NCI-H1417 treated with DMSO at 0.1 percent for 48 hours (cell line): ENCODE data around the gene XPO4.
"Not testable (repeated sequence)": the region's sequence is repeated elsewhere in the genome, so short reads cannot be mapped to it uniquely, and the experiment has no call there.

Experiments
- DNase-seq: peaks from one replicate; lab custom pipeline; 2025; lab: John Stamatoyannopoulos, UW

The XPO4 gene

GRCh38 chr13:20902438-20903163 lies at the start of gene XPO4:
Gene XPO4, minus strand, starts transcription at chr13:20902746. Its CDS starts 8 bp downstream, at chr13:20902738.
- DNase-seq, result no peak

- DNase-seq, result not testable (repeated sequence)
Observed at GRCh38 chr13:20948001-20948400, 45.5 kb upstream of the XPO4 start.

GRCh38 chr13:20945952-20946383 lies 43.4 kb upstream of the XPO4 start:
- DNase-seq, result no peak

GRCh38 chr13:20942938-20943559 lies 40.5 kb upstream of the XPO4 start:
- no peak for DNase-seq

- not testable (repeated sequence) for DNase-seq
Observed at GRCh38 chr13:20940511-20940910, 38.0 kb upstream of the XPO4 start.

GRCh38 chr13:20940083-20940482 lies 37.5 kb upstream of the XPO4 start:
- DNase-seq, result no peak

GRCh38 chr13:20939662-20940061 lies 37.1 kb upstream of the XPO4 start:
- DNase-seq, result no peak

GRCh38 chr13:20938302-20938701 lies 35.8 kb upstream of the XPO4 start:
- DNase-seq, result no peak

- DNase-seq, result no peak
Observed at GRCh38 chr13:20927596-20928257, 25.2 kb upstream of the XPO4 start.

GRCh38 chr13:20925395-20925790 lies 22.8 kb upstream of the XPO4 start:
- not testable (repeated sequence) for DNase-seq

GRCh38 chr13:20924758-20925394 lies 22.3 kb upstream of the XPO4 start:
- DNase-seq, result no peak

- no peak for DNase-seq
Observed at GRCh38 chr13:20923272-20923671, 20.7 kb upstream of the XPO4 start.

GRCh38 chr13:20921572-20921971 lies 19.0 kb upstream of the XPO4 start:
- no peak for DNase-seq

- DNase-seq, result not testable (repeated sequence)
Observed at GRCh38 chr13:20915676-20916075, 13.1 kb upstream of the XPO4 start.

- no peak for DNase-seq
Observed at GRCh38 chr13:20911037-20911436, 8.5 kb upstream of the XPO4 start.

GRCh38 chr13:20908714-20909497 lies 6.4 kb upstream of the XPO4 start:
- no peak for DNase-seq

- no peak for DNase-seq
Observed at GRCh38 chr13:20904908-20905307, 2.4 kb upstream of the XPO4 start.

GRCh38 chr13:20903164-20903475 lies 574 bp upstream of the XPO4 start:
- DNase-seq, result no peak

- DNase-seq, result no peak
Observed at GRCh38 chr13:20901668-20902437, 693 bp downstream of the XPO4 start.

- no peak for DNase-seq
Observed at GRCh38 chr13:20894245-20894644, 8.3 kb downstream of the XPO4 start.

- no peak for DNase-seq
Observed at GRCh38 chr13:20891768-20892167, 10.8 kb downstream of the XPO4 start.
